Common myeloid progenitor, CD34-positive (primary cell): Measurements from ENCODE around the gene MYO15A.

Experiments used
- CTCF ChIA-PET: fragments of 350-600 bp; sonication (Branson Sonifier 250); formaldehyde crosslinking; loops from one replicate; lab custom pipeline; 2021; ENCODE audit warnings: antibody characterized with exemption; lab: Charles Lee
- POLR2A ChIA-PET: fragments of 350-600 bp; sonication (Branson Sonifier 250); formaldehyde crosslinking; loops from one replicate; lab custom pipeline; 2021; ENCODE audit warnings: antibody characterized with exemption; lab: Charles Lee
- DNase-seq, 3 donors: peaks; one replicate each; pipeline versions ENCODE4 v3.0.0 to v3.0.0-alpha.2; 2013
- H3K27ac ChIP-seq, 2 experiments: 1 replicate in 1 of 2; 2 replicates in 1 of 2; pipeline ENCODE4 v1.7.0; 2013; ENCODE audit warnings: inconsistent platforms in 2 of 2, low read length in 2 of 2, mild to moderate bottlenecking in 2 of 2, low read depth in 1 of 2, moderate library complexity in 1 of 2; ENCODE audit not compliant: severe bottlenecking in 2 of 2, insufficient read depth in 1 of 2, poor library complexity in 1 of 2
- H3K27me3 ChIP-seq, 5 experiments: replicated peaks in 2 of 5; 1 replicate in 3 of 5; 2 replicates in 2 of 5; pipeline versions ENCODE4 v1.6.1 to v1.7.0; 2013; ENCODE audit warnings: low read length in 4 of 5, mild to moderate bottlenecking in 2 of 5, moderate library complexity in 2 of 5, inconsistent platforms in 1 of 5; ENCODE audit not compliant: insufficient read depth in 5 of 5, control insufficient read depth in 4 of 5
- H3K36me3 ChIP-seq, 4 experiments: 1 replicate in 2 of 4; 2 replicates in 2 of 4; pipeline versions ENCODE4 v1.6.1 to v1.7.0; 2013; ENCODE audit warnings: low read length in 3 of 4, control low read depth in 1 of 4, mild to moderate bottlenecking in 1 of 4; ENCODE audit not compliant: control insufficient read depth in 4 of 4, insufficient read depth in 4 of 4
- H3K4me1 ChIP-seq, 4 experiments: 1 replicate in 3 of 4; 2 replicates in 1 of 4; pipeline versions ENCODE4 v1.6.1 to v1.7.1; 2013; ENCODE audit warnings: low read length in 3 of 4, mild to moderate bottlenecking in 3 of 4, control low read depth in 1 of 4, inconsistent platforms in 1 of 4, moderate library complexity in 1 of 4; ENCODE audit not compliant: control insufficient read depth in 4 of 4, insufficient read depth in 4 of 4; ENCODE audit errors: control extremely low read depth in 1 of 4
- H3K4me3 ChIP-seq, 7 experiments: 1 replicate in 4 of 7; 2 replicates in 3 of 7; pipeline versions ENCODE4 v1.5.1 to v1.7.0; 2013; ENCODE audit warnings: mild to moderate bottlenecking in 7 of 7, low read length in 6 of 7, moderate library complexity in 6 of 7, inconsistent platforms in 2 of 7, low read depth in 2 of 7, control low read depth in 1 of 7; ENCODE audit not compliant: insufficient read depth in 4 of 7, control insufficient read depth in 1 of 7; ENCODE audit errors: extremely low read depth in 1 of 7
- H3K9me3 ChIP-seq, 5 experiments: 1 replicate in 4 of 5; 2 replicates in 1 of 5; pipeline versions ENCODE4 v1.6.1 to v1.7.1; 2013; ENCODE audit warnings: low read length in 4 of 5, mild to moderate bottlenecking in 2 of 5, inconsistent platforms in 1 of 5, low read depth in 1 of 5, moderate library complexity in 1 of 5; ENCODE audit not compliant: control insufficient read depth in 4 of 5, insufficient read depth in 2 of 5; ENCODE audit errors: control extremely low read depth in 1 of 5
- WGBS: methylation state at CpG from one replicate; pipeline ENCODE4 v1.1.5; 2013; ENCODE audit not compliant: insufficient coverage; 5-methylcytosine and 5-hydroxymethylcytosine counted together

MYO15A gene

GRCh38 chr17:18185832-18186626, 77.5 kb downstream of the MYO15A start:
- ChIA-PET CTCF (interaction anchor here (0.6 to 1.8 kb wide), 5 partner anchors 11 to 87 kb away, joined by 3 to 7 read pairs (median 5); no protein-coding TSS in a partner anchor), POLR2A (no interaction called here)
- Histone ChIP-seq H3K27ac (peak overlapping the region in 1 of 2 experiments; percentile 98), H3K4me1 (peaks cover 26 to 65% (median 58%) of the 10 kb centered on the region in 4 experiments), H3K27me3 (no peaks in the 10 kb centered on the region), H3K36me3 (peaks cover 3 to 46% (median 15%) of the 10 kb centered on the region in 4 experiments), H3K4me3 (peak overlapping the region in 5 of 7 experiments; percentile 80 to 89 (median 86)), H3K9me3 (no peaks in the 10 kb centered on the region)
- 90% methylated on average over 6 of the region's 10 CpGs for WGBS
- peak in 2 of 3 donors; percentile 20 to 22 for DNase-seq

GRCh38 chr17:18186627-18186982, 78.0 kb downstream of the MYO15A start:
- Histone ChIP-seq H3K36me3 (peaks cover 3 to 52% (median 18%) of the 10 kb centered on the region in 4 experiments), H3K4me3 (peak overlapping the region in 5 of 7 experiments; percentile 80 to 89 (median 86)), H3K27ac (peak overlapping the region in 1 of 2 experiments; percentile 37), H3K9me3 (no peaks in the 10 kb centered on the region), H3K4me1 (peaks cover 26 to 67% (median 58%) of the 10 kb centered on the region in 4 experiments), H3K27me3 (no peaks in the 10 kb centered on the region)
- no CpG with 5 or more reads among the region's 1 CpG for WGBS
- CTCF ChIA-PET: interaction anchor here (1.4 to 1.8 kb wide), 3 partner anchors 11 to 30 kb away, joined by 3 to 6 read pairs (median 5); no protein-coding TSS in a partner anchor
- DNase-seq: no peak
- POLR2A ChIA-PET: no interaction called here

- H3K4me1 ChIP-seq: peaks cover 26 to 62% (median 55%) of the 10 kb centered on the region in 4 experiments
- peak overlapping the region in 1 of 2 experiments; percentile 37 for H3K27ac ChIP-seq
- ChIA-PET CTCF (interaction anchor here (1.4 kb wide), 1 partner anchor 13 kb away, joined by 3 read pairs; no protein-coding TSS in a partner anchor), POLR2A (no interaction called here)
- H3K4me3 ChIP-seq: peak overlapping the region in 5 of 7 experiments; percentile 50 to 89 (median 83)
- H3K36me3 ChIP-seq: peaks cover 3 to 56% (median 18%) of the 10 kb centered on the region in 4 experiments
- H3K9me3 ChIP-seq: no peaks in the 10 kb centered on the region
- WGBS: 88% methylated on average over 1 of the region's 2 CpGs
- H3K27me3 ChIP-seq: no peaks in the 10 kb centered on the region
- DNase-seq: no peak
Measured at GRCh38 chr17:18187226-18187625, 78.7 kb downstream of the MYO15A start.

GRCh38 chr17:18187821-18188761, 79.5 kb downstream of the MYO15A start:
- DNase-seq: peak in 2 of 3 donors; percentile 29 to 44
- ChIA-PET CTCF (interaction anchor here (1.1 to 2.0 kb wide), 2 partner anchors 12 to 46 kb away, joined by 3 to 11 read pairs; no protein-coding TSS in a partner anchor), POLR2A (no interaction called here)
- no peaks in the 10 kb centered on the region for H3K9me3 ChIP-seq
- peaks cover 26 to 56% (median 50%) of the 10 kb centered on the region in 4 experiments for H3K4me1 ChIP-seq
- H3K36me3 ChIP-seq: peaks cover 3 to 59% (median 20%) of the 10 kb centered on the region in 4 experiments
- peak overlapping the region in 3 of 7 experiments; percentile 83 to 89 (median 86) for H3K4me3 ChIP-seq
- H3K27me3 ChIP-seq: no peaks in the 10 kb centered on the region
- 73% methylated on average over 9 of the region's 9 CpGs for WGBS
- peak overlapping the region in 1 of 2 experiments; percentile 49 for H3K27ac ChIP-seq

- peaks cover 20 to 37% (median 33%) of the 10 kb centered on the region in 4 experiments for H3K4me1 ChIP-seq
- no peak for DNase-seq
- POLR2A ChIA-PET: no interaction called here
- H3K27me3 ChIP-seq: no peaks in the 10 kb centered on the region
- CTCF ChIA-PET: interaction anchor here (1.4 kb wide), 1 partner anchor 18 kb away, joined by 3 read pairs; no protein-coding TSS in a partner anchor
- H3K9me3 ChIP-seq: no peaks in the 10 kb centered on the region
- peak overlapping the region in 1 of 7 experiments; percentile 2 for H3K4me3 ChIP-seq
- 48% methylated on average over 2 of the region's 3 CpGs for WGBS
- H3K27ac ChIP-seq: peak overlapping the region in 1 of 2 experiments; percentile 40
- H3K36me3 ChIP-seq: peaks cover 3 to 74% (median 32%) of the 10 kb centered on the region in 4 experiments
Measured at GRCh38 chr17:18190628-18191235, 82.2 kb downstream of the MYO15A start.

- Histone ChIP-seq H3K9me3 (no peaks in the 10 kb centered on the region), H3K27me3 (no peaks in the 10 kb centered on the region), H3K4me3 (no peak overlapping the region), H3K36me3 (peaks cover 3 to 76% (median 36%) of the 10 kb centered on the region in 4 experiments), H3K4me1 (peaks cover 16 to 31% (median 28%) of the 10 kb centered on the region in 4 experiments), H3K27ac (peak overlapping the region in 1 of 2 experiments; percentile 40)
- ChIA-PET CTCF (interaction anchor here (0.7 to 1.6 kb wide), 5 partner anchors 10 to 29 kb away, joined by 3 to 4 read pairs (median 3); no protein-coding TSS in a partner anchor), POLR2A (no interaction called here)
- 96% methylated on average over 3 of the region's 3 CpGs for WGBS
- no peak for DNase-seq
Measured at GRCh38 chr17:18191236-18191667, 82.7 kb downstream of the MYO15A start.
